VCaP (cell line): ENCODE measurements around the gene ERN1.

ENCODE experiments used
- H3K27ac ChIP-seq: fragments of 450-650 bp; 2 replicates; pipeline ENCODE4 v1.5.1; 2017
- CTCF ChIP-seq: fragments of 450-650 bp; conservative IDR thresholded peaks from 2 replicates; pipeline ENCODE4 v1.5.1; 2017; ENCODE audit warnings: mild to moderate bottlenecking, moderate library complexity

Gene ERN1

GRCh38 chr17:64048805-64049204, 81.1 kb downstream of the ERN1 start:
- no peak for TF ChIP-seq CTCF

GRCh38 chr17:64045176-64045575, 84.8 kb downstream of the ERN1 start:
- no peak overlapping the region for H3K27ac ChIP-seq
- no peak for TF ChIP-seq CTCF

More at GRCh38 chr17:64048805-64049204, 81.1 kb downstream of the ERN1 start:
- H3K27ac ChIP-seq: no peak overlapping the region

- TF ChIP-seq CTCF: no peak
- no peak overlapping the region for H3K27ac ChIP-seq
Observed at GRCh38 chr17:64042700-64043485, 87.1 kb downstream of the ERN1 start.

GRCh38 chr17:64041912-64042311, 88.0 kb downstream of the ERN1 start:
- no peak for TF ChIP-seq CTCF
- H3K27ac ChIP-seq: no peak overlapping the region

GRCh38 chr17:64040206-64040605, 89.7 kb downstream of the ERN1 start:
- H3K27ac ChIP-seq: no peak overlapping the region
- no peak for TF ChIP-seq CTCF

GRCh38 chr17:64039106-64039400, 90.9 kb downstream of the ERN1 start:
- TF ChIP-seq CTCF: no peak
- no peak overlapping the region for H3K27ac ChIP-seq

GRCh38 chr17:64038331-64039105, 91.4 kb downstream of the ERN1 start:
- TF ChIP-seq CTCF: no peak
- H3K27ac ChIP-seq: no peak overlapping the region
